TTC549 (cell line): ENCODE results near the gene SPATA6L.

Experiments
- FAIRE-seq: peaks from 2 replicates; lab custom pipeline; 2012; peaks lifted over from hg19 to GRCh38; lab: Jason Lieb, UNC

SPATA6L gene

DNA sequence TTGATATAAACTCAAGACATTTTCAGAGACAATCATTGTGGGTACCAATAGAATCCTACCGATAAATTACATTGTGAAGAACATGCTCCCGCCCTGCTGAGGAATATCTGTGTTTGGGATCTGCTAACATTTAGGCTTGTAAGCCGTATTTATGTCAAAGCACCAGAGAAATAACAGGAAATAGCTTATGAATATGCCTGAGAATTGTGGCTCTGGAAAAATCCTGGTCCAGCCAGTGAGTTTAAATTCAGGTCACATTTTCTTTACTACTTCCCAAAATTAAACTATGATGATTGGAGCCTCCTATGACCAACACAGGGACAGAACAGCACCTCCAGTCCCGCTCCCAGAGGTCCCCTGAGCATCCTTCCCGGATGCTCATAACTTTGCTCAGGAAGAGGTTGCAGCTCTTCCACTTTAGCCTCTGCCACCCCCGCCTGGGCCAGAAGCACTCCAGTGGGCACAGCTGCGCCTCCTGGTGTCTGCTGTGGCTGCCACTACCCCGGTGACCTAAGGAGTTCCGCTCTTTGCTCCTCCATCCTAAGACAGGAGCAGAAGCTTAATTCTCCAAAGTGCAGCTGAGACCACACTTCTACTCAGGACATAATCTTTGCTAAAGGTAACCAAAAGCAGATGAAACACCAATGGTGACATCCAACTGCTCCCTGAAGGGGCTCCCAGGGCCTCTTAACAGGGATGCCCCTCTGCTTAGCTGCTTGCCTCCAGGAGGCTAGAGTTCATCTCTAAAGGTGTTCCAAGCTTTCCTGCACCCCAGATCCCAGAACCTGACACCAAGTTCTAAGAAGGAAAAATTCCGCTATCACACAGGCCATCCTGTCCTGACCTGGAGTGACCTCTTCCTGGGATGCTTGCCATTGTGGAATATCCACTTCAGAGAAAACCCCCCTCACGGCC is 117.2 kb downstream of the SPATA6L start:
- no peak for FAIRE-seq
